ENCODE data around the gene VIPR1. TPM values are rescaled to one million over a fixed set of nuclear protein-coding genes. Genes with fewer than 3 reads are reported as not detected.

The VIPR1 gene
- polyA plus RNA-seq, 1 of the 3 experiments (the other 2 are of a cell fraction): not detected

DNA sequence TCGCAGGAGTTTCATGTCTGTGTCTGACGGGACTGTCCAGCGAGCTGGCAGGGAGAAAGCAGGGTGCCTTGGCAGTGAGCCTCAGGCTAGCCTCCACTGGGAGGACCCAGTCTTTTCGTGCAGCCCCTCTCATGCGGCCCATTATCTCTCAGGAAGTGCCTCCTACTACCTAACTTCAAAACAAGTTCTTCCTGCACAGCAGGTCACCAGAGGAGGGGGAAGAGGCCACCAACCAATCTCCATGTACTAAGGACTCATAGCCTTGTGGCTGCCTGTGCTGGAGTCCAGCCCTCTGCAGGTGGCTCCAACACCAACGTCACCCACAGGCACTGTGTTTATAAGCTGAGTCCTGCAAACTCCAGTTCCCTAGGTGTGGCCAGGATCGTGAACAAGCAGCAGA lies 4.8 kb downstream of the VIPR1 start:
- Histone ChIP-seq H3K4me1 (ENCODE audit: control insufficient read depth in 1 of 2, insufficient read depth in 2 of 2, low read depth in 1 of 2, low read length in 1 of 2) (peaks cover 0 to 3% of the 10 kb centered on the region in 2 experiments; a peak in 1 of 4 replicates), H2AFZ (ENCODE audit: low read depth) (no peak overlapping the region), H4K20me1 (ENCODE audit: insufficient read depth) (no peaks in the 10 kb centered on the region), H3K27me3 (ENCODE audit: insufficient read depth) (peaks cover 5% of the 10 kb centered on the region; the same call in 1 of the 2 replicates), H3K4me3 (ENCODE audit: low read depth in 2 of 2, low read length in 1 of 2) (no peak overlapping the region), H3K36me3 (replicated peaks in 1 of 2; ENCODE audit: control insufficient read depth in 1 of 2, insufficient read depth in 2 of 2, low read length in 1 of 2) (no peaks in the 10 kb centered on the region), H3K9me3 (no peaks in the 10 kb centered on the region), H3K9ac (no peak overlapping the region), H3K27ac (ENCODE audit: low read depth in 2 of 2, low read length in 1 of 2) (no peak overlapping the region), H3K79me2 (ENCODE audit: insufficient read depth) (no peaks in the 10 kb centered on the region), H3K4me2 (no peak overlapping the region), H3F3A (replicated peaks; ENCODE audit: insufficient read depth) (no peaks in the 10 kb centered on the region), H3K9me2 (no peaks in the 10 kb centered on the region)
- CTCF ChIA-PET: interaction anchor here (1.1 to 1.2 kb wide), 2 partner anchors 22 to 237 kb away, joined by 3 read pairs; no protein-coding TSS in a partner anchor
- POLR2A ChIA-PET: interaction anchor here (0.7 kb wide), 1 partner anchor 336 kb away, joined by 3 read pairs; no protein-coding TSS in a partner anchor
- TF ChIP-seq GABPA (IDR thresholded peaks at IDR 0.05; ENCODE audit: low read depth) (no peak), YY1 (IDR thresholded peaks at IDR 0.05; ENCODE audit: low read depth) (no peak), TEAD4 (IDR thresholded peaks at IDR 0.05; ENCODE audit: borderline replicate concordance, insufficient read depth) (no peak), MXI1 (IDR thresholded peaks at IDR 0.05; ENCODE audit: low read depth, low read length) (no peak), NRF1 (IDR thresholded peaks at IDR 0.05; ENCODE audit: low read depth, low read length) (no peak), TAF1 (IDR thresholded peaks at IDR 0.05; ENCODE audit: borderline replicate concordance, low read depth, low read length) (no peak), GATA2 (CRISPR knock-in tag; IDR thresholded peaks at IDR 0.05) (no peak), TCF12 (IDR thresholded peaks at IDR 0.05) (no peak)
- TF ChIP-seq, protein P1, sequence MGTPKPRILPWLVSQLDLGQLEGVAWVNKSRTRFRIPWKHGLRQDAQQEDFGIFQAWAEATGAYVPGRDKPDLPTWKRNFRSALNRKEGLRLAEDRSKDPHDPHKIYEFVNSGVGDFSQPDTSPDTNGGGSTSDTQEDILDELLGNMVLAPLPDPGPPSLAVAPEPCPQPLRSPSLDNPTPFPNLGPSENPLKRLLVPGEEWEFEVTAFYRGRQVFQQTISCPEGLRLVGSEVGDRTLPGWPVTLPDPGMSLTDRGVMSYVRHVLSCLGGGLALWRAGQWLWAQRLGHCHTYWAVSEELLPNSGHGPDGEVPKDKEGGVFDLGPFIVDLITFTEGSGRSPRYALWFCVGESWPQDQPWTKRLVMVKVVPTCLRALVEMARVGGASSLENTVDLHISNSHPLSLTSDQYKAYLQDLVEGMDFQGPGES (IDR thresholded peaks at IDR 0.05; ENCODE audit: low read depth, low read length): no peak
- TF ChIP-seq, protein P2, sequence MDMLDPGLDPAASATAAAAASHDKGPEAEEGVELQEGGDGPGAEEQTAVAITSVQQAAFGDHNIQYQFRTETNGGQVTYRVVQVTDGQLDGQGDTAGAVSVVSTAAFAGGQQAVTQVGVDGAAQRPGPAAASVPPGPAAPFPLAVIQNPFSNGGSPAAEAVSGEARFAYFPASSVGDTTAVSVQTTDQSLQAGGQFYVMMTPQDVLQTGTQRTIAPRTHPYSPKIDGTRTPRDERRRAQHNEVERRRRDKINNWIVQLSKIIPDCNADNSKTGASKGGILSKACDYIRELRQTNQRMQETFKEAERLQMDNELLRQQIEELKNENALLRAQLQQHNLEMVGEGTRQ (IDR thresholded peaks at IDR 0.05; ENCODE audit: borderline replicate concordance, low read depth, low read length): no peak
- TF ChIP-seq, protein P3, sequence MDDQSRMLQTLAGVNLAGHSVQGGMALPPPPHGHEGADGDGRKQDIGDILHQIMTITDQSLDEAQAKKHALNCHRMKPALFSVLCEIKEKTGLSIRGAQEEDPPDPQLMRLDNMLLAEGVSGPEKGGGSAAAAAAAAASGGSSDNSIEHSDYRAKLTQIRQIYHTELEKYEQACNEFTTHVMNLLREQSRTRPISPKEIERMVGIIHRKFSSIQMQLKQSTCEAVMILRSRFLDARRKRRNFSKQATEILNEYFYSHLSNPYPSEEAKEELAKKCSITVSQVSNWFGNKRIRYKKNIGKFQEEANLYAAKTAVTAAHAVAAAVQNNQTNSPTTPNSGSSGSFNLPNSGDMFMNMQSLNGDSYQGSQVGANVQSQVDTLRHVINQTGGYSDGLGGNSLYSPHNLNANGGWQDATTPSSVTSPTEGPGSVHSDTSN (IDR thresholded peaks at IDR 0.05): no peak
- TF ChIP-seq, protein P4, sequence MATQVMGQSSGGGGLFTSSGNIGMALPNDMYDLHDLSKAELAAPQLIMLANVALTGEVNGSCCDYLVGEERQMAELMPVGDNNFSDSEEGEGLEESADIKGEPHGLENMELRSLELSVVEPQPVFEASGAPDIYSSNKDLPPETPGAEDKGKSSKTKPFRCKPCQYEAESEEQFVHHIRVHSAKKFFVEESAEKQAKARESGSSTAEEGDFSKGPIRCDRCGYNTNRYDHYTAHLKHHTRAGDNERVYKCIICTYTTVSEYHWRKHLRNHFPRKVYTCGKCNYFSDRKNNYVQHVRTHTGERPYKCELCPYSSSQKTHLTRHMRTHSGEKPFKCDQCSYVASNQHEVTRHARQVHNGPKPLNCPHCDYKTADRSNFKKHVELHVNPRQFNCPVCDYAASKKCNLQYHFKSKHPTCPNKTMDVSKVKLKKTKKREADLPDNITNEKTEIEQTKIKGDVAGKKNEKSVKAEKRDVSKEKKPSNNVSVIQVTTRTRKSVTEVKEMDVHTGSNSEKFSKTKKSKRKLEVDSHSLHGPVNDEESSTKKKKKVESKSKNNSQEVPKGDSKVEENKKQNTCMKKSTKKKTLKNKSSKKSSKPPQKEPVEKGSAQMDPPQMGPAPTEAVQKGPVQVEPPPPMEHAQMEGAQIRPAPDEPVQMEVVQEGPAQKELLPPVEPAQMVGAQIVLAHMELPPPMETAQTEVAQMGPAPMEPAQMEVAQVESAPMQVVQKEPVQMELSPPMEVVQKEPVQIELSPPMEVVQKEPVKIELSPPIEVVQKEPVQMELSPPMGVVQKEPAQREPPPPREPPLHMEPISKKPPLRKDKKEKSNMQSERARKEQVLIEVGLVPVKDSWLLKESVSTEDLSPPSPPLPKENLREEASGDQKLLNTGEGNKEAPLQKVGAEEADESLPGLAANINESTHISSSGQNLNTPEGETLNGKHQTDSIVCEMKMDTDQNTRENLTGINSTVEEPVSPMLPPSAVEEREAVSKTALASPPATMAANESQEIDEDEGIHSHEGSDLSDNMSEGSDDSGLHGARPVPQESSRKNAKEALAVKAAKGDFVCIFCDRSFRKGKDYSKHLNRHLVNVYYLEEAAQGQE (IDR thresholded peaks at IDR 0.05; ENCODE audit: low read depth, low read length): no peak
- DNase-seq: no peak
- 17% methylated on average over 7 of the region's 7 CpGs for WGBS (ENCODE audit: low lambda C conversion rate)

Measured in SK-N-SH (cell line).